HG02870 (cell line): Measurements from ENCODE around the gene COL4A1.

Experiments used
- ATAC-seq: cut with Tn5 transposase; IDR thresholded peaks from one replicate; pipeline ENCODE4 v1.9.1; 2021; ENCODE audit warnings: mild to moderate bottlenecking, moderate library complexity; ENCODE audit not compliant: unreplicated experiment

The COL4A1 gene

GRCh38 chr13:110310541-110311442, 3.8 kb upstream of the COL4A1 start:
- ATAC-seq = no peak

- ATAC-seq = no peak
Measured at GRCh38 chr13:110309661-110310524, 2.9 kb upstream of the COL4A1 start.

GRCh38 chr13:110308656-110309359, 1.9 kb upstream of the COL4A1 start:
- no peak for ATAC-seq

- ATAC-seq = no peak
Measured at GRCh38 chr13:110307767-110308655, 1.1 kb upstream of the COL4A1 start.

GRCh38 chr13:110306340-110306959, 507 bp downstream of the COL4A1 start:
- no peak for ATAC-seq

- no peak for ATAC-seq
Measured at GRCh38 chr13:110305949-110306339, 1.0 kb downstream of the COL4A1 start.

GRCh38 chr13:110305544-110305943, 1.4 kb downstream of the COL4A1 start:
- no peak for ATAC-seq

GRCh38 chr13:110305001-110305400, 2.0 kb downstream of the COL4A1 start:
- no peak for ATAC-seq

GRCh38 chr13:110304256-110304655, 2.7 kb downstream of the COL4A1 start:
- no peak for ATAC-seq

- no peak for ATAC-seq
Measured at GRCh38 chr13:110303644-110304043, 3.3 kb downstream of the COL4A1 start.

- no peak for ATAC-seq
Measured at GRCh38 chr13:110302997-110303396, 4.0 kb downstream of the COL4A1 start.

GRCh38 chr13:110301606-110302553, 5.1 kb downstream of the COL4A1 start:
- no peak for ATAC-seq

GRCh38 chr13:110301083-110301482, 5.9 kb downstream of the COL4A1 start:
- ATAC-seq = no peak

- ATAC-seq = no peak
Measured at GRCh38 chr13:110300090-110300815, 6.7 kb downstream of the COL4A1 start.

GRCh38 chr13:110299283-110299840, 7.6 kb downstream of the COL4A1 start:
- no peak for ATAC-seq

- no peak for ATAC-seq
Measured at GRCh38 chr13:110298505-110299282, 8.3 kb downstream of the COL4A1 start.
